WI38 (cell line): ENCODE data around the gene TACC3.

ENCODE experiments used
- H3K4me3 ChIP-seq: 2 replicates; pipeline ENCODE4 v1.5.1; 2011; ENCODE audit warnings: low read depth, mild to moderate bottlenecking, control low read depth, low read length
- CTCF ChIP-seq: IDR thresholded peaks from 2 replicates; pipeline ENCODE4 v1.5.1; 2012; ENCODE audit warnings: low read depth, mild to moderate bottlenecking, control low read depth, low read length

Gene TACC3

GRCh38 chr4:1767770-1768366 is 46.5 kb downstream of the TACC3 start:
- H3K4me3 ChIP-seq = no peak overlapping the region
- TF ChIP-seq CTCF = peak; percentile 19; the same call in 1 of the 2 replicates

- no peak overlapping the region for H3K4me3 ChIP-seq
Observed at GRCh38 chr4:1768367-1769034, 47.2 kb downstream of the TACC3 start.

GRCh38 chr4:1769692-1770091 is 48.4 kb downstream of the TACC3 start:
- no peak for TF ChIP-seq CTCF
- H3K4me3 ChIP-seq = no peak overlapping the region

More at GRCh38 chr4:1768367-1769034, 47.2 kb downstream of the TACC3 start:
- TF ChIP-seq CTCF = no peak

- TF ChIP-seq CTCF = no peak
- no peak overlapping the region for H3K4me3 ChIP-seq
Observed at GRCh38 chr4:1770245-1770644, 48.9 kb downstream of the TACC3 start.

GRCh38 chr4:1770791-1771231 is 49.5 kb downstream of the TACC3 start:
- no peak for TF ChIP-seq CTCF
- no peak overlapping the region for H3K4me3 ChIP-seq

- no peak for TF ChIP-seq CTCF
- no peak overlapping the region for H3K4me3 ChIP-seq
Observed at GRCh38 chr4:1771555-1772305, 50.4 kb downstream of the TACC3 start.
